Activated CD4-positive, alpha-beta T cell treated with anti-CD3 and anti-CD28 coated beads, Interleukin-2, amount 10 ng/mL, durations not matched to agents 7 days and 5 days (primary cell): ENCODE measurements around the gene MED22. TPM values are rescaled to one million over a fixed set of nuclear protein-coding genes. Genes with fewer than 3 reads are reported as not detected.
"Not testable (repeated sequence)": the region's sequence is repeated elsewhere in the genome, so short reads cannot be mapped to it uniquely, and the experiment has no call there.

Experiments used
- CTCF ChIA-PET: fragments of 350-600 bp; sonication (Branson Sonifier 250); formaldehyde crosslinking; loops from one replicate; lab custom pipeline; 2021; ENCODE audit warnings: antibody characterized with exemption; lab: Charles Lee
- POLR2A ChIA-PET: fragments of 350-600 bp; sonication (Branson Sonifier 250); formaldehyde crosslinking; loops from one replicate; lab custom pipeline; 2021; ENCODE audit warnings: antibody characterized with exemption; lab: Charles Lee
- DNase-seq: peaks from one replicate; pipeline ENCODE4 v3.0.0-alpha.2; 2020
- H3K27ac Mint-ChIP-seq: one replicate; pipeline ENCODE4 v1.8.0; 2021; ENCODE audit warnings: mild to moderate bottlenecking, moderate library complexity, mixed read lengths
- H3K27me3 Mint-ChIP-seq: one replicate; pipeline ENCODE4 v1.8.0; 2021; ENCODE audit warnings: mixed read lengths
- H3K36me3 Mint-ChIP-seq: one replicate; pipeline ENCODE4 v1.8.0; 2021; ENCODE audit warnings: low read depth, mixed read lengths
- H3K4me1 Mint-ChIP-seq: one replicate; pipeline ENCODE4 v1.8.0; 2021; ENCODE audit warnings: mixed read lengths
- H3K4me3 Mint-ChIP-seq: one replicate; pipeline ENCODE4 v1.8.0; 2021; ENCODE audit warnings: mild to moderate bottlenecking, moderate library complexity, mixed read lengths
- H3K9me3 Mint-ChIP-seq: one replicate; pipeline ENCODE4 v1.8.0; 2021; ENCODE audit warnings: mixed read lengths
- total RNA-seq, 2 experiments: library from RNA; stranded (reverse); gene quantifications; one replicate each; pipeline ENCODE4 v1.2.3, GENCODE V29; 2021

Gene MED22
- total RNA-seq, 2 experiments from 2014 or later, result 25.6 to 27.2 TPM

DNA sequence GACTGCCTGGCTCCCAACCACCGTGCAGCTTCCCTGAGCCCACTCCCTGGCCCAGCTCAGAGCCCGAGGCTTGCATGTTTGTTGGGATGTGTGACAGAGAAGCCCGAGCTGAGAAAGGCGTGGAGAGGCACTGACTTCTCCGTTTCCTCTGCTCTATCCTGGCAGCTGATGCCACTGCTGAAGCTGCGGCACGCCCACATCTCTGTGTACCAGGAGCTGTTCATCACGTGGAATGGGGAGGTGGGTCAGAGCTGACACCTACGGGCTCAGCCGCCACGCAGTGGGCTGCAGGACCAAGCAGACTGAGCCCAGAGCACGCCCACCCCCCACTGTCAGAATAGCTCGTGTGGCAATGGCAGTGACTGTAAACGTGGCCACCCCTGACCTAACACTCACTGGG is 37.5 kb upstream of the MED22 start:
- Mint-ChIP-seq H3K4me1 (no peaks in the 10 kb centered on the region), H3K27ac (no peak overlapping the region), H3K36me3 (no peaks in the 10 kb centered on the region), H3K4me3 (no peak overlapping the region), H3K27me3 (no peaks in the 10 kb centered on the region), H3K9me3 (no peaks in the 10 kb centered on the region)
- ChIA-PET CTCF (interaction anchor here (0.7 kb wide), 1 partner anchor 24 kb away, joined by 4 read pairs; no protein-coding TSS in a partner anchor), POLR2A (no interaction called here)
- no peak for DNase-seq

DNA sequence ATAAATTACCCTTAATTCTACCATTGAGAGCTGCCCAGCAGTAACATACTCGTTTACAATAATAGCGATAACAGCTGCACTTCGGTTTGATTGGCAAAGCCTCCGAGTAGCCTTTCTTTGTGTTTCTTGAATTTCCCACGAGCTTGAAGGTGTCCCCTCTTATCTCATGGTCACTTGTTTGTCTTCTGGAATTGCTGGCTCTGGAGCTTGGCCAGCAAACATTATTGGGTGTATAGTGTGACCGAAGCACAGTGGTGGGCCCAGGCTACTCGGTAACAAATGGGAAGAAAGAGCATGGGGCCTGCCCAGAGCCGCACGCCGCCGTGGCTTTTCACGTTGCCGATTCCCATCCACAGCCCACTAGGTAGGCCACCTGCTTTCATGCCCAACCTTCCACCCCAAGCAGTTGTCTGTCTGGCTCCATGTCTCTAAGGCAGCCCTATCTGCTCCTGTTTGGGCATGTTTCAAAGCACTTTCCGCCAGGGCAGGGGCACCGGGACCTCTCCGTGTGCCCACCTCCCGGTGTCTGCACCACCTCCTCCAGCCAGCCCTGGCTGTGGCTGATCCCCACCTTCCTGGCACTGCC is 36.9 kb upstream of the MED22 start:
- ChIA-PET CTCF (interaction anchor here (0.7 kb wide), 1 partner anchor 24 kb away, joined by 4 read pairs; no protein-coding TSS in a partner anchor), POLR2A (interaction anchor here (0.7 kb wide), 1 partner anchor 109 kb away, joined by 4 read pairs; no protein-coding TSS in a partner anchor)
- Mint-ChIP-seq H3K27ac (no peak overlapping the region), H3K4me1 (no peaks in the 10 kb centered on the region), H3K4me3 (no peak overlapping the region), H3K9me3 (no peaks in the 10 kb centered on the region), H3K27me3 (no peaks in the 10 kb centered on the region), H3K36me3 (no peaks in the 10 kb centered on the region)
- DNase-seq, result no peak

DNA sequence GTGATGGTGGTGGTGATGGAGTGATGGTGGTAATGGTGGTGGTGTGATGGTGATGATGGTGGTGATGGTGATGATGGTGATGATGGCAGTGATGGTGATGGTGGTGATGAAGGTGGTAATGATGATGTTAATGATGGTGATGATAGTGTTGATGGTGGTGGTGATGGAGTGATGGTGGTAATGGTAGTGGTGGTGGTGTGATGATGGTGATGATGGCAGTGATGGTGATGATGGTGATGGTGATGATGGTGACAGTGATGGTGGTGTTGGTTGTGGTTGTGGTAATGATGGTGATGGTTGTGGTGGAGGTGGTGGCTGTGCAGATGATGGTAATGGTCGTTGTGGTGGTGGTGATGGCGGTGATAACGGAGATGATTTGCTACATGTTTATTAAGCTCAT is 35.5 kb upstream of the MED22 start:
- H3K27me3 Mint-ChIP-seq, result no peaks in the 10 kb centered on the region
- DNase-seq, result no peak
- peaks cover 4% of the 10 kb centered on the region for H3K4me1 Mint-ChIP-seq
- H3K9me3 Mint-ChIP-seq, result no peaks in the 10 kb centered on the region
- ChIA-PET POLR2A (no interaction called here), CTCF (no interaction called here)
- H3K36me3 Mint-ChIP-seq, result no peaks in the 10 kb centered on the region
- no peak overlapping the region for H3K4me3 Mint-ChIP-seq
- H3K27ac Mint-ChIP-seq, result no peak overlapping the region

DNA sequence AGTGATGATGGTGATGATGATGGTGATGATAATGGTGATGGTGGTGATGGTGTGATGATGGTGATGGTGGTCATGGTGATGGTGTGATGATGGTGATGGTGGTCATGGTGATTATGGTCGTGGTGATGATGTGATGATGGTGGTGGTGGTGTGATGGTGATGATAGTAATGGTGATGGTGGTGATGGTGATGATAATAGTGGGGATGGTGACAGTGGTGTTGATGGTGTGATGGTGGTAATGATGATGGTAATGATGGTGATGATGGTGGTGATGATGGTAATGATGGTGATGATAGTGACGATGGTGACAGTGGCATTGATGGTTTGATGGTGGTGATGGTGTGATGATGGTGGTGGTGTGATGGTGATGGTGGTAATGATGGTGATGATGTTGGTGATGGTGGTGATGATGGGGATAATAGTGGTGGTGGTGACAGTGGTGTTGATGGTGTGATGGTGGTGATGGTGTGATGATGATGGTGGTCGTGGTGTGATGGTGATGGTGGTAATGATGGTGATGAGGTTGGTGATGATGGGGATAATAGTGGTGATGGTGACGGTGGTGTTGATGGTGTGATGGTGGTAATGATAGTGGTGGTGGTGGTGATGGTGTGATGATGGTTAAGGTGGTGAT is 34.7 kb upstream of the MED22 start:
- Mint-ChIP-seq H3K27ac (no peak overlapping the region), H3K4me1 (peaks cover 8% of the 10 kb centered on the region), H3K27me3 (no peaks in the 10 kb centered on the region), H3K9me3 (no peaks in the 10 kb centered on the region), H3K4me3 (no peak overlapping the region), H3K36me3 (no peaks in the 10 kb centered on the region)
- no peak for DNase-seq
- ChIA-PET POLR2A (no interaction called here), CTCF (no interaction called here)

DNA sequence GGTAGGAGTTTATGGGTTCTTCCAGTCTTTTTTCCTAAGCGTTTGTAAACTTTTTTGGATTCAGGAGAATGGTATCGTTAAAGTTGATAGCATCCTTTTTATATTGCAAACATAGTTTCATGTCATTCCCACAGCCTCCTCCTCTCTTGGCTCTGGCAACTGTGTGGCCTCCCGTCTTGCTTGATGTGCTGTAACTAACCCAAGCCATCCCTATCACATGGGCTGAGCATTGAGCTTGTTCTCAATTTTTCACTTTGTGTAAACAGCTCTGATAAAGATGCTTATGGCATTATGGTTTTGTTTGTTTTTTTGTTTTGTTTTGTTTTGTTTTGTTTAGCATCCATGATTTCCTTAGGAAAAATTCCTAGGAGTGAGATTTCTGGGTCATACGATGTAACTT is 32.8 kb upstream of the MED22 start:
- POLR2A ChIA-PET, result no interaction called here
- Mint-ChIP-seq H3K4me3 (no peak overlapping the region), H3K4me1 (peaks cover 9% of the 10 kb centered on the region)

DNA sequence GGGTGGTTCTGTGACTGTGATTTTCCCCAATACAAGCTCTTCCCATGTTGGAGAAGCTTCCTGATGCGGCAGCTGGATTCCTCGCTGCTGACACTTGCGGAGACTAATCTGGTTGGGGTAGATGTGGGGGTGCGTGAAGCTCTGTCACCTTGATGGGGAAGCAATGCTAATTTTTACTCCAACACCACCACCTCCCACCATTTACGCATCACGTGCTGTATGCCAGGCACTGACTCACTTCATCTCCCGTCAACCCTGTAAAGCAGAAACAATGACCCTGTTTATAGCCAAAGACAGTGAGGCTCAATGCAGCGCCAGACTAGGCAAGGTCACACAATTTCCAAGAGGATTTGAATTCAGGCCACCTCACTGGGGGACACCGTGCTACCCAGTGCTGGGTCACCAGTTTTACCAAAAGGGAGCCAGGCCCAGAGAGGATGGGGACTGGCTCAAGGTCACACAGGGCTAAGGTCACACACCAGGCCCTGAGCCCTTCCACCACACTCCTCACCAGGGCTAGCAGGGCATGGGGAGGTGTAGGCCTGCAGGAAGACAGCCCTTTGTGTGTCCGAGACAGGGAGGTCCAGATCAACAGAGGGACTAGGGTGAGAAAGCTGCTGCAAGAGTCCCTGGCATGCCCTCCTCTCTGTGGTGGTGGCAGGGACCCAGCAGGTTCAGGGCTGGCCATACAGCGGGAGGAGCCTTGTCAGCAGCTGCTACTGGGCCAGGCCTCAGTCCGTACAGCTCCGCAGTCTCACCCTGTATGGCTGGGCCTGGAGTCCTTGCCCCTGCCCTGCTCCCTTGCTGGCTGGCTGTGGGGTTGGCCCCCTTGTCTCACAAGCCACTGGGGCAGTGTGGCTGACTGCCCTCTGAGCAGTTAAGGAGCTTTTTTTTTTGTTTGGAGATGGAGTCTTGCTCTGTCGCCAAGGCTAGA is 31.5 kb upstream of the MED22 start:
- Mint-ChIP-seq H3K4me3 (no peak overlapping the region), H3K36me3 (peaks cover 8% of the 10 kb centered on the region), H3K27ac (no peak overlapping the region), H3K27me3 (peaks cover 2% of the 10 kb centered on the region), H3K4me1 (peaks cover 14% of the 10 kb centered on the region), H3K9me3 (no peaks in the 10 kb centered on the region)
- ChIA-PET POLR2A (no interaction called here), CTCF (interaction anchor here (0.9 to 1.4 kb wide), 5 partner anchors 16 to 66 kb away, joined by 3 to 4 read pairs (median 3); partner anchors contain the start of genes SURF1 and SURF2)
- DNase-seq, result no peak

More for the DNA sequence above, 32.8 kb upstream of the MED22 start:
- Mint-ChIP-seq H3K9me3 (no peaks in the 10 kb centered on the region), H3K27me3 (peaks cover 2% of the 10 kb centered on the region), H3K36me3 (no peaks in the 10 kb centered on the region), H3K27ac (no peak overlapping the region)
- CTCF ChIA-PET, result interaction anchor here (1.2 to 1.4 kb wide), 2 partner anchors 23 to 47 kb away, joined by 3 read pairs; no protein-coding TSS in a partner anchor
- DNase-seq, result no peak

DNA sequence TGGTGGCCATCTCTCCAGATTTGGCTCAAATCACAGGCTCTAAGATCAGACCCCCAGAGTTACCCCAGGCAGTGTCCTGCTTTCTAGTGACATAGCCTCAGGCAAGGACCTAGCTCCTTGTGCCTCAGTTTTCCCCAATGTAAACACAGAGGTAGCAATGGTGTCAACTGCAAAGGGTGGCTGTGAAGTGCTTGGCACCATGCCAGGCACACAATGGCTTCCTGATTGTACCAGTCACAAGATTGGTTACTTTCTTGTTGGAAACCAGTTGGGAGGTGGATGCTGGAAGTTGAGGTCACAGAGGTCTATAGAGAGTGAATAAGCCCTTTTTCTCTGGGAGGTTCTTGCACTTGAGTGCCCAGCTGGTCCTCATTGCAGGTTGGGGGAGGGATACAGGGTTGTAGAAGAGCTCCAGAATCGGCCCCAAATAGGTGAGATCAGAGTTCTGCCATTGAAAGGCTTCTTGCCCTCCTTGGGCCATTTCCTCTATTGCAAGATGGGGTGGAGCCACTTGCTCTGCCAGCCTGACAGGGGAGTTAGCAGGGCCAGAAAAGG is 30.6 kb upstream of the MED22 start:
- Mint-ChIP-seq H3K4me1 (peaks cover 20% of the 10 kb centered on the region), H3K27me3 (peaks cover 2% of the 10 kb centered on the region), H3K4me3 (no peak overlapping the region), H3K36me3 (peaks cover 12% of the 10 kb centered on the region), H3K9me3 (no peaks in the 10 kb centered on the region), H3K27ac (no peak overlapping the region)
- DNase-seq, result no peak
- CTCF ChIA-PET, result interaction anchor here (0.9 to 1.1 kb wide), 4 partner anchors 23 to 67 kb away, joined by 3 read pairs; partner anchors contain the start of genes SURF1 and SURF2
- POLR2A ChIA-PET, result no interaction called here

DNA sequence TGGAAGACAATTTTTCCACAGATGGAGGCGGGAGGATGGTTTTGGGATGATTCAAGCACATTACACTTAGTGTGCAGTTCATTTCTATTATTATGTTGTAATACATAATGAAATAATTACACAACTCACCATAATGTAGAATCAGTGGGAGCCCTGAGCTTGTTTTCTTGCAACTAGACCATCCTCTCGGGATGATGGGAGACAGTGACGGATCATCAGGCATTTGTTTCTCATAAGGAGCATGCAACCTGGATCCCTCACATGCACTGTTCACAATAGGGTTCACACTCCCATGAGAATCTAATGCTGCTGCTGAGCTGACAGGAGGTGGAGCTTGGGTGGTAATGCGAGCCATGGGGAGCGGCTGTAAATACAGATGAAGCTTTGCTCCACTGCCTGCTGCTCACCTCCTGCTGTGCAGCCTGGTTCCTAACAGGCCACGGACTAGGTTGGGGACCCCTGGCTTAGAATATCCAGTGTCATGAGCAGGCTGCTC is 29.8 kb upstream of the MED22 start:
- H3K4me1 Mint-ChIP-seq, result peaks cover 27% of the 10 kb centered on the region
- no peak overlapping the region for H3K27ac Mint-ChIP-seq
- H3K27me3 Mint-ChIP-seq, result peaks cover 2% of the 10 kb centered on the region
- H3K4me3 Mint-ChIP-seq, result no peak overlapping the region
- ChIA-PET CTCF (interaction anchor here (1.1 to 1.9 kb wide), 3 partner anchors 21 to 139 kb away, joined by 3 to 5 read pairs (median 3); partner anchors contain the start of genes SURF1 and SURF2), POLR2A (interaction anchor here (1.1 kb wide), 1 partner anchor 43 kb away, joined by 5 read pairs; no protein-coding TSS in a partner anchor)
- no peaks in the 10 kb centered on the region for H3K9me3 Mint-ChIP-seq
- no peak for DNase-seq
- H3K36me3 Mint-ChIP-seq, result peaks cover 16% of the 10 kb centered on the region

DNA sequence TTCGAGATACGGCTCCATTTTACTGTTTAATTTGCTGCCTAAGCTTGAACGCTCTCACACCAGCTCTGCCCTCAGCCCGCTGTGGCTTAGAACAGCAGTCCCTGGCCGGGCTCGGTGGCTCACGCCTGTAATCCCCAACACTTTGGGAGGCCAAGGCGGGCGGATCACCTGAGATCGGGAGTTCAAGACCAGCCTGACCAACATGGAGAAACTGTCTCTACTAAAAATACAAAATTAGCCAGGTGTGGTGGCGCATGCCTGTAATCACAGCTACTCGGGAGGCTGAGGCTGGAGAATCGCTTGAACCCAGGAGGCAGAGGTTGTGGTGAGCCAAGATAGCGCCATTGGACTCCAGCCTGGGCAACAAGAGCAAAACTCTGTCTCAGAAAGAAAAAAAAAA is 29.3 kb upstream of the MED22 start:
- H3K36me3 Mint-ChIP-seq, result peaks cover 21% of the 10 kb centered on the region
- not testable (repeated sequence) for H3K27me3 Mint-ChIP-seq, H3K27ac Mint-ChIP-seq, H3K9me3 Mint-ChIP-seq, DNase-seq
- H3K4me3 Mint-ChIP-seq, result peak overlapping the region; percentile 60
- H3K4me1 Mint-ChIP-seq, result peaks cover 32% of the 10 kb centered on the region
- CTCF ChIA-PET, result interaction anchor here (1.1 to 1.9 kb wide), 3 partner anchors 17 to 138 kb away, joined by 3 to 5 read pairs (median 4); partner anchors contain the start of genes SURF1 and SURF2
- POLR2A ChIA-PET, result interaction anchor here (1.1 to 1.4 kb wide), 2 partner anchors 29 to 43 kb away, joined by 5 read pairs; partner anchors contain the start of genes MED22 and RPL7A

DNA sequence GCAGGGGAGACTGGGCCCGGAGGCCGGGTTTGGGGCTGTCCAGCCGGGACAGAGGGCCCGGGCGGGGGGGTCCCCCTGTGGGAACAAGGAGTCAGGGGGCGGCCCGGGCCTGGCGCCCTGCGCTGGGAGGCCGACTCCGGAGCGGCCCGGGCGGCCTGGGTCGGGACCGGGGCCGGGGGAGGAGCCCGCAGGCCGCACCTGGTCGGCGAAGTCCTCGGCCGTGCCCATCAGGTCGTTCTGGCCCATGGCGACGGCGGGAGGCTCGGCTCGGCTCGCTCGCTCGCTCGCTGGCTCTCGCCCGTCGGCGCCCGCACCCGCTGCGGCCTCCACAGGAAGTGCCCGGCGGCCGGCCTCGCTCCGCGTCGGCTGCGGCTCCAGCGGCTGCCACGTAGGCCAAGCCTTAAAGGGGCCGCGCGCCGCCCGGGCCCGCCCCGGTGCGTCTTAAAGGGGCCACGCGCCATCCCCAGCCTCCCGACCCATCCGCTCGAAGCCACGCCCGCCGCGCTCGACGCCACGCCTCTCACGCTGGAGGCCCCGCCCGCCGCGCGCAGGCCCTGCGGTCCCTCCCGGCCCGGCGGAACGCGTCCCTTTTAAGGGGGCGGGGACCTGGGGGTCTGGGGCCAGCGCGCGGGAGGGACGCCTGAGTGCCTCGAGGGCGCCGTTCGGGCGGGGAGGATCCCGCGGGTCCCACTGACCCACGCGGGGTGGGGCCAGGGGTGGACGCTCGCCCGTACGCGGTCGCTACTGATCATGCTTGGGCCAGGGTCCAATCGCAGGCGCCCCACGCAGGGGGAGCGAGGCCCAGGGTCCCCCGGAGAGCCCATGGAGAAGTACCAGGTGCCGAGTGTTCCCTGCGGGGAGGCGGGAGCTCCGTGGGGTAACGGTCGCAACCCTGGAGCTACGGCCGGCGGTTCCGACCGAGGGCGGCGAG is 28.1 kb upstream of the MED22 start, which contains the start of the genes STKLD1 and SURF4:
TSS of gene STKLD1 (plus strand) at position 643 of the 931 bp plus-strand sequence. CDS start at position 751, 108 bp downstream.
TSS of gene SURF4 (minus strand) at position 337 of the 931 bp plus-strand sequence. CDS start at position 246, 91 bp downstream.
- Mint-ChIP-seq H3K27ac (peak within 1 kb of the TSS; percentile 97), H3K4me3 (peak within 1 kb of the TSS; percentile 91), H3K27me3 (peaks cover 2% of the 10 kb centered on the region), H3K9me3 (no peaks in the 10 kb centered on the region), H3K4me1 (peaks cover 45% of the 10 kb centered on the region), H3K36me3 (peaks cover 26% of the 10 kb centered on the region)
- ChIA-PET CTCF (interaction anchor here (0.9 to 1.9 kb wide), 7 partner anchors 8 to 110 kb away, joined by 3 to 6 read pairs (median 4); partner anchors contain the start of genes CACFD1, SURF1 and SURF2), POLR2A (interaction anchor here (0.6 to 1.4 kb wide), 2 partner anchors 28 to 992 kb away, joined by 3 to 5 read pairs; partner anchors contain the start of genes MED22 and RPL7A)
- DNase-seq, result peak; percentile 93
